ENCODE measurements around the gene ARHGEF7.
"Not testable (repeated sequence)": the region's sequence is repeated elsewhere in the genome, so short reads cannot be mapped to it uniquely, and the experiment has no call there.

Gene ARHGEF7, protein sequence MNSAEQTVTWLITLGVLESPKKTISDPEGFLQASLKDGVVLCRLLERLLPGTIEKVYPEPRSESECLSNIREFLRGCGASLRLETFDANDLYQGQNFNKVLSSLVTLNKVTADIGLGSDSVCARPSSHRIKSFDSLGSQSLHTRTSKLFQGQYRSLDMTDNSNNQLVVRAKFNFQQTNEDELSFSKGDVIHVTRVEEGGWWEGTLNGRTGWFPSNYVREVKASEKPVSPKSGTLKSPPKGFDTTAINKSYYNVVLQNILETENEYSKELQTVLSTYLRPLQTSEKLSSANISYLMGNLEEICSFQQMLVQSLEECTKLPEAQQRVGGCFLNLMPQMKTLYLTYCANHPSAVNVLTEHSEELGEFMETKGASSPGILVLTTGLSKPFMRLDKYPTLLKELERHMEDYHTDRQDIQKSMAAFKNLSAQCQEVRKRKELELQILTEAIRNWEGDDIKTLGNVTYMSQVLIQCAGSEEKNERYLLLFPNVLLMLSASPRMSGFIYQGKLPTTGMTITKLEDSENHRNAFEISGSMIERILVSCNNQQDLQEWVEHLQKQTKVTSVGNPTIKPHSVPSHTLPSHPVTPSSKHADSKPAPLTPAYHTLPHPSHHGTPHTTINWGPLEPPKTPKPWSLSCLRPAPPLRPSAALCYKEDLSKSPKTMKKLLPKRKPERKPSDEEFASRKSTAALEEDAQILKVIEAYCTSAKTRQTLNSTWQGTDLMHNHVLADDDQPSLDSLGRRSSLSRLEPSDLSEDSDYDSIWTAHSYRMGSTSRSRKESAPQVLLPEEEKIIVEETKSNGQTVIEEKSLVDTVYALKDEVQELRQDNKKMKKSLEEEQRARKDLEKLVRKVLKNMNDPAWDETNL

DNA sequence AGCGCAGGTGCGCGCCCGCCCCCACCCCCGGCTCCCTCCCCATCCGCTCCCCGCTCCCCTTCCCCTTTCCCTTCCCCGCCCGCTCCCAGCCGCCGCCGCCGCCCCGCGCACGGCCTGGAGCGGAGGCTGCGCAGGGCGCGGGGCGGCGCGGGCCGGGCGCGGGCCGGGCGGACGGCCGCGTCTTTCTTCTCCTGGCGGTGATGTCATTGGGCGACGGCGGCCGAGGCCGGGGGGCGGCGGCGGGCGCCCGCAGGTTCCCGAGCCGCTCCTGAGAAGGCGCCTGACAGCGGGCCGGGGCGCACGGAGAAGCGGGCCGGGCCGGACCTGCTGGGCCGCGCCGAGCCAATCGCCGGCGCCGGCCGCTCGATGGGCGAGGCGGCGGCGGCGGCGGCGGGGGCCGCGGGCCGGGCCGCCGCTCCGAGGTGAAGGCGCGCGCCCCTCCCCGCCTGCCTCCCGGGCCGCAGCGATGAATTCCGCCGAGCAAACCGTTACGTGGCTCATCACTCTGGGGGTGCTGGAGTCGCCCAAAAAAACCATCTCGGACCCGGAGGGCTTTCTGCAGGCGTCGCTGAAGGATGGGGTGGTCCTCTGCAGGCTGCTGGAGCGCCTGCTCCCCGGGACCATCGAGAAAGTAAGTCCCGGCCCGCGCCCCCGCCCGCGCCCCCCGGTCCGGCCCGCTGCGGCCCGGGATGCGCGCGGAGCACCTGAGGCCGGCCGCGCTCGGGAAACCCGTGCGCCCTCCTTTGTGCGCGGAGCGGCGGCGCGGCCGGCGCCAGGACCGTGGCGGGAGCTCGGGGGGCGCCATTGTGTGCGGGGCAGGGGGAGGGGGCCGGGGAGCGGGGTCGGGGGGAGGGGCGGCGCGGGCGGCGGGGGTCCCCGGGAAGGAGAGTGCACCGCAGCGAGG lies at the start of gene ARHGEF7:
Gene ARHGEF7, plus strand, starts transcription at position 250 of the 904 bp plus-strand sequence. Its CDS starts 217 bp downstream, at position 467.
- TF ChIP-seq, protein P1, sequence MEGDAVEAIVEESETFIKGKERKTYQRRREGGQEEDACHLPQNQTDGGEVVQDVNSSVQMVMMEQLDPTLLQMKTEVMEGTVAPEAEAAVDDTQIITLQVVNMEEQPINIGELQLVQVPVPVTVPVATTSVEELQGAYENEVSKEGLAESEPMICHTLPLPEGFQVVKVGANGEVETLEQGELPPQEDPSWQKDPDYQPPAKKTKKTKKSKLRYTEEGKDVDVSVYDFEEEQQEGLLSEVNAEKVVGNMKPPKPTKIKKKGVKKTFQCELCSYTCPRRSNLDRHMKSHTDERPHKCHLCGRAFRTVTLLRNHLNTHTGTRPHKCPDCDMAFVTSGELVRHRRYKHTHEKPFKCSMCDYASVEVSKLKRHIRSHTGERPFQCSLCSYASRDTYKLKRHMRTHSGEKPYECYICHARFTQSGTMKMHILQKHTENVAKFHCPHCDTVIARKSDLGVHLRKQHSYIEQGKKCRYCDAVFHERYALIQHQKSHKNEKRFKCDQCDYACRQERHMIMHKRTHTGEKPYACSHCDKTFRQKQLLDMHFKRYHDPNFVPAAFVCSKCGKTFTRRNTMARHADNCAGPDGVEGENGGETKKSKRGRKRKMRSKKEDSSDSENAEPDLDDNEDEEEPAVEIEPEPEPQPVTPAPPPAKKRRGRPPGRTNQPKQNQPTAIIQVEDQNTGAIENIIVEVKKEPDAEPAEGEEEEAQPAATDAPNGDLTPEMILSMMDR (IDR thresholded peaks at IDR 0.05; ENCODE audit: extremely low read depth, insufficient read depth, missing control alignments) = no peak
- in situ Hi-C loops (cut with MboI; ENCODE audit: low pct_unique_long_range_greater_than_20kb, low sequenced_read_pairs, unreplicated experiment) = no loop called here

DNA sequence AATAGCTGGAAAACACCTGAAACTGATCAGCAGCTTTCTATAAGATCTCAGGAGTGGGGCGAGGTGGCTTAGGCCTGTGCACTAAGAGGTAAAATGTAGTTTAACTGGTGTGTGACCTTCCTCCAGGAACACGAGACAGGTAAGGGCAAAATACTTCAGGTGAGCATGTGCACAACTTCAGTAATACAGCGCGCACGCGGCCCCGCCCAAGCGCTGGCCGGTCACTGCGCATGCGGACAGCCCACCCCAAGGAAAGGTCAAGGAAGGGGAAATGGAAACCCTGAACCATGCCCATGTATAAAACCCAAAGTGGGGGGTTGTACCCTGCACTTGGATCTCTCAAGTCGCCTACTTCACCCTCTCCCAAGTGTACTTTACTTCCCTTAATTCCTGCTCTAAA lies 49.4 kb upstream of the ARHGEF7 start:
- in situ Hi-C loops (cut with MboI; ENCODE audit: low pct_unique_long_range_greater_than_20kb, low sequenced_read_pairs, unreplicated experiment) = loop anchor here (25.0 kb wide), 1 partner anchor 172 kb away; no protein-coding TSS in a partner anchor
- TF ChIP-seq, protein P1 (IDR thresholded peaks at IDR 0.05; ENCODE audit: extremely low read depth, insufficient read depth, missing control alignments) = no peak
- DNase-seq (ENCODE audit: low spot score) = no peak

More for the DNA sequence above, at the start of gene ARHGEF7:
- DNase-seq (ENCODE audit: low spot score) = peak; percentile 65

DNA sequence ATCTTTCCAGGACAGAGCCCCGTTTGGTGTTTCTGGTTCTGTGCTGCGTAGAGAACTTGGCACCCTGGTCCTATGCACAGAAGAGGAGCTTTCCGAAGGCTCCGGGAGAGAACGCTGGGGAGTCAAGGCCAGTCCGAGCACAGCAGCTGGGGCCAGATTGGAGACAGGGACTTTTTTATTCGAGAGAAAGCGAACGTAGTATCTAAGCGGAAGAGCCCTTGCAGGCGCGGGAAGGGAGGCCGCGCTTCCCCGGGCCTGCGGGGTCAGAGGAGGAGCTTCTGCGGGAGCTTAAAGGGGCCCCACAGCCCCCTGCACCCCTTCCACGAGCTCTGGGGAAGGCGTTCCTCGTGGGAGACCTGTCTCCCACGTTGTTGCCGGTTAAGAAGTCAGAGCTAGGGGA lies 48.6 kb upstream of the ARHGEF7 start:
- in situ Hi-C loops (cut with MboI; ENCODE audit: low pct_unique_long_range_greater_than_20kb, low sequenced_read_pairs, unreplicated experiment) = loop anchor here (25.0 kb wide), 1 partner anchor 171 kb away; no protein-coding TSS in a partner anchor
- no peak for DNase-seq (ENCODE audit: low spot score)
- TF ChIP-seq, protein P1 (IDR thresholded peaks at IDR 0.05; ENCODE audit: extremely low read depth, insufficient read depth, missing control alignments) = no peak

DNA sequence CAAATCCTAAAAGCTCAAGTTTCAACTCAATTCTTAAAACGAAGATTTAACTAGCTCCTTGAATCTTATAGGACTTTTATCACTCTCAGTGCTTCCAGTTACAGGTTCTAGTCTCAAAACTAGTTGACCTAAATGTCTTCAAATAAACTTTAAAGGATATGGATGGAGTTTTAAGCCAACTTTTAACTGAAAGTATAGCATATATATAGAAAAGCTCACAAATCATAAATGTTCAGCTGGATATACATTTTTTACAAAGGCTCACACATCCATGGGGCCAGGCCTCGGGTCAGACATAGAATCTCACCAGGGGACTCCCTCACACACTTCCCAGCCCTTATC lies 47.1 kb upstream of the ARHGEF7 start:
- DNase-seq (ENCODE audit: low spot score) = no peak
- in situ Hi-C loops (cut with MboI; ENCODE audit: low pct_unique_long_range_greater_than_20kb, low sequenced_read_pairs, unreplicated experiment) = loop anchor here (25.0 kb wide), 1 partner anchor 169 kb away; no protein-coding TSS in a partner anchor
- TF ChIP-seq, protein P1 (IDR thresholded peaks at IDR 0.05; ENCODE audit: extremely low read depth, insufficient read depth, missing control alignments) = no peak

DNA sequence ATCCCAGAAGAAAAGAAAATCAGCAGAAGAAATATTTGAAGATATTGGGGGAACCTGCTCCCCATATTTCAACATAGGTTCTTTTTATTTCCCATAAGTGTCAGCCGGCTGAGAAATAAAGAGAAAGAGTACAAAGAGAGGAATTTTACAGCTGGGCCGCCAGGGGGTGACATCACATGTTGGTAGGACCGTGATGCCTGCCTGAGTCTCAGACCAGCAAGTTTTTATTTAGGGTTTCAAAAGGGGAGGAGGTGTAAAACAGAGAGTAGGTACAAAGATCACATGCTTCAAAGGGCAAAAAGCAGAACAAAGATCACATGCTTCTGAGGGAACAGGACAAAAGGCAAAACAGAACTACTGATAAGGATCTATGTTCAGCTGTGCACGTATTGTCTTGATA lies 44.0 kb upstream of the ARHGEF7 start:
- not testable (repeated sequence) for DNase-seq (ENCODE audit: low spot score)
- in situ Hi-C loops (cut with MboI; ENCODE audit: low pct_unique_long_range_greater_than_20kb, low sequenced_read_pairs, unreplicated experiment) = loop anchor here (25.0 kb wide), 1 partner anchor 166 kb away; no protein-coding TSS in a partner anchor

DNA sequence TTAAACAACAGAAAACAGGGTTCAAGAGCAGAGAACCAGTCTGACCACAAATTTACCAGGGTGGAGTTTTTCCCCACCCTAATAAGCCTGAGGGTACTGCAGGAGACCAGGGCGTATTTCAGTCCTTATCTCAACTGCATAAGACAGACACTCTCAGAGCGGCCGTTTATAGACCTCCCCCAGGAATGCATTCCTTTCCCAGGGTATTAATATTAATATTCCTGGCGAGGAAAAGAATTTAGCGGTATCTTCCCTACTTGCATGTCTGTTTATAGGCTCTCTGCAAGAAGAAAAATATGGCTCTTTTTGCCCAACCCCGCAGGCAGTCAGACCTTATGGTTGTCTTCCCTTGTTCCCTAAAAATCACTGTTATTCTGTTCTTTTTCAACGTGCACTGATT lies 43.6 kb upstream of the ARHGEF7 start:
- in situ Hi-C loops (cut with MboI; ENCODE audit: low pct_unique_long_range_greater_than_20kb, low sequenced_read_pairs, unreplicated experiment) = loop anchor here (25.0 kb wide), 1 partner anchor 166 kb away; no protein-coding TSS in a partner anchor
- not testable (repeated sequence) for DNase-seq (ENCODE audit: low spot score)

More for the DNA sequence above, 44.0 kb upstream of the ARHGEF7 start:
- TF ChIP-seq, protein P1 (IDR thresholded peaks at IDR 0.05; ENCODE audit: extremely low read depth, insufficient read depth, missing control alignments) = peak; percentile 23
